B cell (primary cell): Measurements from ENCODE around the gene THBS3. TPM values are rescaled to one million over a fixed set of nuclear protein-coding genes. Genes with fewer than 3 reads are reported as not detected.

Source experiments
- ATAC-seq: fragments of 200-7000 bp; cut with Tn5 transposase; one replicate; pipeline ENCODE4 v1.10.0; 2021; ENCODE audit warnings: low read depth, mild to moderate bottlenecking, moderate number of reproducible peaks, moderate library complexity
- CTCF ChIA-PET: fragments of 350-600 bp; sonication (Branson Sonifier 250); formaldehyde crosslinking; loops from one replicate; lab custom pipeline; 2021; ENCODE audit warnings: antibody characterized with exemption, inconsistent platforms; lab: Charles Lee
- POLR2A ChIA-PET: fragments of 350-600 bp; sonication (Branson Sonifier 250); formaldehyde crosslinking; loops from one replicate; lab custom pipeline; 2021; ENCODE audit warnings: antibody characterized with exemption; lab: Charles Lee
- DNase-seq: peaks from one replicate; pipeline ENCODE4 v3.0.0; 2013
- H2AFZ ChIP-seq: 2 replicates; pipeline ENCODE4 v1.6.1; 2012; ENCODE audit warnings: mild to moderate bottlenecking, low read depth, low read length; ENCODE audit not compliant: insufficient read depth, poor library complexity, severe bottlenecking
- H3K27ac ChIP-seq, 2 donors: 1 replicate in 1 of 2; 2 replicates in 1 of 2; pipeline ENCODE4 v1.5.1; 2012 to 2013; ENCODE audit warnings: low read length in 2 of 2, mild to moderate bottlenecking in 2 of 2, moderate library complexity in 1 of 2
- H3K27me3 ChIP-seq, 4 experiments: fragments of 200-600 bp in 1 of 4; sonication (generic) in 1 of 4; replicated peaks in 1 of 4; 1 replicate in 2 of 4; 2 replicates in 2 of 4; pipeline versions ENCODE4 v1.6.1 to v1.7.0; 2013 to 2016; ENCODE audit warnings: low read length in 3 of 4, mild to moderate bottlenecking in 2 of 4, mixed read lengths in 1 of 4, moderate library complexity in 1 of 4; ENCODE audit not compliant: insufficient read depth in 4 of 4, control insufficient read depth in 3 of 4; ENCODE audit errors: control extremely low read depth in 1 of 4
- H3K36me3 ChIP-seq, 2 experiments: replicated peaks in 1 of 2; 1 replicate in 1 of 2; 2 replicates in 1 of 2; pipeline versions ENCODE4 v1.6.1 to v1.7.1; 2013; ENCODE audit warnings: low read length in 1 of 2; ENCODE audit not compliant: insufficient read depth in 2 of 2, control insufficient read depth in 1 of 2; ENCODE audit errors: control extremely low read depth in 1 of 2, extremely low read depth in 1 of 2
- H3K4me1 ChIP-seq, 2 donors: fragments of 200-600 bp in 1 of 2; sonication (generic) in 1 of 2; 1 replicate in 1 of 2; 2 replicates in 1 of 2; pipeline versions ENCODE4 v1.5.1 to v1.6.1; 2013 to 2017; ENCODE audit warnings: low read length in 2 of 2; ENCODE audit not compliant: control insufficient read depth in 2 of 2, insufficient read depth in 2 of 2
- H3K4me2 ChIP-seq: replicated peaks from 2 replicates; pipeline ENCODE3; 2012; ENCODE audit warnings: mild to moderate bottlenecking, low read depth, low read length; ENCODE audit not compliant: poor library complexity, severe bottlenecking
- H3K4me3 ChIP-seq, 5 experiments: fragments of 200-600 bp in 1 of 5; sonication (generic) in 1 of 5; 1 replicate in 3 of 5; 2 replicates in 2 of 5; pipeline versions ENCODE4 v1.5.1 to v1.7.0; 2011 to 2016; ENCODE audit warnings: low read length in 4 of 5, mild to moderate bottlenecking in 4 of 5, low read depth in 2 of 5, control low read depth in 1 of 5, moderate library complexity in 1 of 5; ENCODE audit not compliant: insufficient read depth in 1 of 5; ENCODE audit errors: control extremely low read depth in 1 of 5, extremely low read depth in 1 of 5
- H3K79me2 ChIP-seq: fragments of 200-600 bp; sonication (generic); one replicate; pipeline ENCODE4 v1.6.0; 2016; ENCODE audit warnings: low read length; ENCODE audit not compliant: control insufficient read depth, insufficient read depth
- H3K9ac ChIP-seq: fragments of 200-600 bp; sonication (generic); 2 replicates; pipeline ENCODE4 v1.6.1; 2017; ENCODE audit warnings: mild to moderate bottlenecking, low read length, moderate library complexity
- H3K9me3 ChIP-seq, 3 donors: one replicate each; pipeline versions ENCODE4 v1.6.1 to v1.7.1; 2013; ENCODE audit warnings: low read length in 2 of 3; ENCODE audit not compliant: control insufficient read depth in 2 of 3, insufficient read depth in 1 of 3; ENCODE audit errors: control extremely low read depth in 1 of 3
- H4K20me1 ChIP-seq: 2 replicates; pipeline ENCODE4 v1.6.0; 2012; ENCODE audit warnings: mild to moderate bottlenecking, low read length; ENCODE audit not compliant: insufficient read depth, control insufficient read depth, poor library complexity, severe bottlenecking
- H3K27ac Mint-ChIP-seq: one replicate; pipeline ENCODE4 v1.8.0; 2021; ENCODE audit warnings: mixed read lengths
- H3K27me3 Mint-ChIP-seq: one replicate; pipeline ENCODE4 v1.8.0; 2021; ENCODE audit warnings: mixed read lengths
- H3K4me1 Mint-ChIP-seq: one replicate; pipeline ENCODE4 v1.8.0; 2021; ENCODE audit warnings: mixed read lengths
- H3K4me3 Mint-ChIP-seq: one replicate; pipeline ENCODE4 v1.8.0; 2021; ENCODE audit warnings: mixed read lengths
- H3K9me3 Mint-ChIP-seq: one replicate; pipeline ENCODE4 v1.8.0; 2022; ENCODE audit warnings: mixed read lengths; ENCODE audit not compliant: insufficient read depth
- CTCF ChIP-seq: fragments of 200-600 bp; IDR thresholded peaks from one replicate; pipeline ENCODE4 v1.8.0; 2022; ENCODE audit warnings: antibody characterized with exemption, mild to moderate bottlenecking
- EZH2 ChIP-seq: IDR thresholded peaks from 2 replicates; pipeline ENCODE4 v1.6.1; 2012; ENCODE audit warnings: borderline replicate concordance, low read depth, mild to moderate bottlenecking, moderate library complexity, low read length; ENCODE audit not compliant: insufficient read depth, poor library complexity, severe bottlenecking
- WGBS: methylation state at CpG from one replicate; pipeline ENCODE4 v1.1.5; 2013; ENCODE audit warnings: missing lambda C conversion rate; ENCODE audit not compliant: insufficient coverage; 5-methylcytosine and 5-hydroxymethylcytosine counted together
- intact Hi-C: fragments of 100-400 bp; cut with micrococcal nuclease; formaldehyde crosslinking; loops from one replicate; pipeline ENCODE4 v1.10.0; 2022
- polyA plus RNA-seq: library from polyadenylated mRNA; depleted of rRNA; stranded (reverse); fragments of >200 nt; gene quantifications from 2 replicates; pipeline ENCODE4 v1.2.3, GENCODE V29; 2012
- total RNA-seq, 2 donors: library from RNA; stranded (reverse); fragments of 120-200 nt in 1 of 2; gene quantifications; 1 replicate in 1 of 2; 2 replicates in 1 of 2; pipeline versions ENCODE4 v1.2.3 to v1.2.4, GENCODE V29; 2013 to 2022

THBS3 gene
- total and polyA plus RNA-seq, 2 donors (not counting 1 experiment from before 2014, with no cell fraction given), result 28.0 to 28.6 TPM

- Histone ChIP-seq H3K4me1 (peaks cover 18 to 31% of the 10 kb centered on the region in 2 donors), H4K20me1 (no peaks in the 10 kb centered on the region), H3K27me3 (no peaks in the 10 kb centered on the region), H3K79me2 (no peaks in the 10 kb centered on the region), H3K4me3 (no peak overlapping the region), H3K9me3 (no peaks in the 10 kb centered on the region), H3K27ac (peak overlapping the region in 1 of 2 donors; percentile 41), H3K4me2 (peak overlapping the region; percentile 59), H2AFZ (no peak overlapping the region), H3K9ac (no peak overlapping the region), H3K36me3 (no peaks in the 10 kb centered on the region)
- no peak overlapping the region for H3K4me3 Mint-ChIP-seq
- H3K27me3 Mint-ChIP-seq, result no peaks in the 10 kb centered on the region
- H3K9me3 Mint-ChIP-seq, result no peaks in the 10 kb centered on the region
- 96% methylated on average over 4 of the region's 8 CpGs for WGBS
- H3K27ac Mint-ChIP-seq, result no peak overlapping the region
- intact Hi-C loops, result no loop called here
- DNase-seq (no peak), ATAC-seq (no peak)
- H3K4me1 Mint-ChIP-seq, result peaks cover 28% of the 10 kb centered on the region
- POLR2A ChIA-PET, result interaction anchor here (1.8 to 1.9 kb wide), 2 partner anchors 8 to 37 kb away, joined by 6 to 11 read pairs; no protein-coding TSS in a partner anchor
- CTCF ChIA-PET, result interaction anchor here (1.2 to 2.8 kb wide), 5 partner anchors 9 to 38 kb away, joined by 4 to 27 read pairs (median 8); partner anchors contain the start of genes KRTCAP2, THBS3 and TRIM46
- TF ChIP-seq EZH2 (no peak), CTCF (no peak)
Observed at GRCh38 chr1:155186067-155186793, 21.5 kb downstream of the THBS3 start.

GRCh38 chr1:155185783-155186066 is 22.0 kb downstream of the THBS3 start:
- no peaks in the 10 kb centered on the region for H3K27me3 Mint-ChIP-seq

More at GRCh38 chr1:155185783-155186066, 22.0 kb downstream of the THBS3 start:
- Histone ChIP-seq H3K79me2 (no peaks in the 10 kb centered on the region), H3K36me3 (no peaks in the 10 kb centered on the region), H3K4me3 (no peak overlapping the region), H4K20me1 (no peaks in the 10 kb centered on the region), H3K9me3 (no peaks in the 10 kb centered on the region), H3K4me2 (peak overlapping the region; percentile 59), H2AFZ (peak overlapping the region; percentile 40), H3K9ac (no peak overlapping the region), H3K27ac (peak overlapping the region; percentile 12 to 41), H3K27me3 (no peaks in the 10 kb centered on the region), H3K4me1 (peaks cover 18 to 31% of the 10 kb centered on the region in 2 donors)
- WGBS, result 28% methylated on average over 5 of the region's 6 CpGs
- peak; percentile 9 for ATAC-seq
- Mint-ChIP-seq H3K4me3 (peak overlapping the region; percentile 23), H3K27ac (peak overlapping the region; percentile 86), H3K9me3 (no peaks in the 10 kb centered on the region), H3K4me1 (peaks cover 28% of the 10 kb centered on the region)
- no peak for TF ChIP-seq EZH2
- peak; percentile 24 for TF ChIP-seq CTCF
- DNase-seq, result no peak
- intact Hi-C loops, result no loop called here
- POLR2A ChIA-PET, result interaction anchor here (1.0 to 1.9 kb wide), 4 partner anchors 8 to 39 kb away, joined by 3 to 11 read pairs (median 8); partner anchors contain the start of gene KRTCAP2
- CTCF ChIA-PET, result interaction anchor here (1.1 to 3.2 kb wide), 8 partner anchors 8 to 101 kb away, joined by 3 to 31 read pairs (median 7); partner anchors contain the start of genes KRTCAP2, THBS3 and TRIM46
